Mucosa of rectum (tissue), 2 donors: ENCODE data around the gene TBC1D17.

Source experiments
- H3K27ac ChIP-seq, 2 donors: one replicate each; pipeline ENCODE4 v1.7.0; 2013; ENCODE audit warnings: inconsistent platforms in 2 of 2, low read depth in 2 of 2, low read length in 2 of 2
- H3K27me3 ChIP-seq, 2 donors: one replicate each; pipeline ENCODE4 v1.7.0; 2013; ENCODE audit warnings: low read length in 2 of 2; ENCODE audit not compliant: control insufficient read depth in 2 of 2, insufficient read depth in 2 of 2
- H3K36me3 ChIP-seq, 2 donors: one replicate each; pipeline ENCODE4 v1.7.0; 2013; ENCODE audit warnings: low read length in 2 of 2; ENCODE audit not compliant: control insufficient read depth in 2 of 2, insufficient read depth in 2 of 2
- H3K4me1 ChIP-seq, 2 donors: one replicate each; pipeline ENCODE4 v1.7.0; 2013; ENCODE audit warnings: low read length in 2 of 2, mild to moderate bottlenecking in 1 of 2; ENCODE audit not compliant: control insufficient read depth in 2 of 2, insufficient read depth in 2 of 2
- H3K4me3 ChIP-seq, 2 donors: one replicate each; pipeline ENCODE4 v1.7.0; 2013; ENCODE audit warnings: low read length in 2 of 2
- H3K9ac ChIP-seq, 2 donors: one replicate each; pipeline ENCODE4 v1.7.0; 2013; ENCODE audit warnings: low read length in 2 of 2, low read depth in 1 of 2, mild to moderate bottlenecking in 1 of 2
- H3K9me3 ChIP-seq, 2 donors: one replicate each; pipeline ENCODE4 v1.7.0; 2013; ENCODE audit warnings: low read length in 2 of 2; ENCODE audit not compliant: control insufficient read depth in 2 of 2
- donor health status: healthy.
- donor health status: Normal muscosa, but diverticular disease.

Gene TBC1D17

DNA sequence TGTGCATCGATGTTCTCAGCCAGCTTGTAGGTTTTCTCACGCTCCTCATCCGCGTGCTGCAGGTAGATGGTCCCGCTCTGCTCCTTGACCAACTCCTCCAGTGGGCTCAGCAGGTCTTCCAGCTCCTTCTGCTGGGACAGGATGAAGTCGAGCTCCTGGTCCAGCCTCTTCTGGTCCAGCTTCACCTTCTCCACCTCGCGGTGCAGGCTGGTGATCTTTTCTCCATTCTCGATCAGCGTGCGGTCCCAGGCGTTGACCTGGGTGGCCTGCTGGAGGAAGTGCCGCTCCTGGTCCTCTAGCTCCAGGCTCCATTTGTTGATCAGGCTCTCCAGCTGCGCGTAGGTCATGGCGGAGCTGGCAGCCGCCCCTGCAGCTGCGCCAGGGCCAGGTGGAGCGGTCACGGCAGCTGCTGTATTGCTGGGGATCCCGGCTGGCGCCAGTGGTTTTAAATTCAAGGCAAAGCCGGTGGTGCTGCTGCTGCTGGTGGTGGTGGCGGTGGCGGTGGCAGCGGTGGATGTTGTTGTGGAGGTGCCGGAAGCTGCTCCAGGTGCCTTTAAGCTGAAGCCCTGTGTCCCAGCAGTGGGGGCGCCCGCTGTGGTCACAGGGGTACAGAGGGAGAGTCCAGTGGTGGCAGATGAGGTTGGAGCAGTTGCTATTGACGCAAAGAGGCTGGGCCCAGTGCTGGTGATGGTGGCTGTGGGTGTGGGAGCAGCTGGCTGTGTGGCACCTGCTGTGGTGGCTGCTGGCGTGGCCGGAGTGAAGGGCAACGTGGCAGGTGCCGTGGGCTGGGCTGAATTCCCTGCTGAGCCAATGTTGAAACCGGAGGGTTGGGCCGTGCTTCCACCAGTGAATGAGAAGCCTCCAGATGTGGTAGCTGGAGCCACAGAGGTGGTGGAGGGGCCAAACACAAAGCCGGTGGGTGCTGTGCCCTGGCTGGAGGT is 31.2 kb downstream of the TBC1D17 start:
- Histone ChIP-seq H3K27me3 (no peaks in the 10 kb centered on the region), H3K36me3 (peaks cover 30 to 39% of the 10 kb centered on the region in 2 donors), H3K27ac (no peak overlapping the region), H3K4me1 (peaks cover 0 to 2% of the 10 kb centered on the region in 2 donors), H3K9me3 (no peaks in the 10 kb centered on the region), H3K4me3 (no peak overlapping the region), H3K9ac (no peak overlapping the region)

DNA sequence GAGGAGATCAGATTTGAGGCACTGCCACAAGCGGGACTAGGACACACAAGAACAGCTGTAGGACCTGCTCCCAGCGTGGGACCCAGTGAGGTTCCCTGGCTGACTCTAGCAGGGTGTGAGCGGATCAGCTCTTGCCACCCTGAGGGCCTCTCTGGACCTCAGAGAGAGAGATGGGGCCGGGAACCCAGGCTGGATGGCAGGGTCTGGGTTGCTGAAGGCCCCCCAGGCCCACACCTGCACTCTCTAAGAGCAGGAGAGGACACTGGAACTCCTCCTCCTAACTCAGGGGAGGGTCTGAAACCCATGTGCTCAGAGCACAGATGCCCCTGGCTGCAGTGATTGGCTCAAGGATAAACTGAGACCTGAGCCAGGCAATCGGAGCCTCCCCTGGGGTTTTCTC is 32.7 kb downstream of the TBC1D17 start:
- H3K9me3 ChIP-seq: no peaks in the 10 kb centered on the region
- H3K27ac ChIP-seq: no peak overlapping the region
- no peak overlapping the region for H3K4me3 ChIP-seq
- peaks cover 0 to 2% of the 10 kb centered on the region in 2 donors for H3K4me1 ChIP-seq
- no peaks in the 10 kb centered on the region for H3K27me3 ChIP-seq
- H3K36me3 ChIP-seq: peaks cover 31 to 42% of the 10 kb centered on the region in 2 donors
- H3K9ac ChIP-seq: no peak overlapping the region

DNA sequence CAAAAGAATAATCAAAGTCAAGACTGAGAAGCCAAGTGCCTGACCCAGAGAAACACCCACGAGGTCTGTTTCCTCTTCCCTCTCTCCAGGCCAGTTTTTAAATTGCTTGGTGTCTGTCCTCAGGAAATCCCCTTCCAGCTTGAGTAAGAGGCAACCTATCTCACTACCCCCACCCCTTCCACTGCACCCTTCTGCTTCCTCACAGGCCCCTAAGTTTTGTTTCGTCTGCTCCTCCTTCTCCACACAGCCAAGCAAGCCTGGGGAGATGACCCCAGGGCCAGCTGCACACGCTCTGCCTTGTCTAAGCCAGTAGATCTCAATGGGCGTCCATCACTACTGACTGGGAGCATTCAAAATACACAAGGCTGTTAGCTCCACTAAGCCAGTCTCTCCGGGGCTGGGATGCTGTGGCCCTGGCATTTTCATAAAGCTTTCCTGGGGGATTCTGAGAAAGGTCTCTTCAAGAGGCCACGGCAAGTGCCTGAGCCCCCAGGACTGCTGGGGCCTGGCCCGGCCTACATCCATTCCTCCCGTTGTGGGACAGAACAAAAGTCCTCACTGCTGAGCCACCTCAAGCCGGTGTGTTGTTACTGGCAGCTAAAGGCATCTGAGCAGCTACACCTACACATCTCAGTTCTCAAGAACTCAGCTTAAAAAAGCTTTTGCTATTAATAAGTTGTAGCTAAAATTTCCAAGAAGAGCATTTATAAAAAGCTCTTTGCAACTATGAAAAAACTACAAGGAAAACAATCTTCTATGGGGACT is 34.1 kb downstream of the TBC1D17 start:
- peak overlapping the region in 1 of 2 donors; percentile 23 for H3K27ac ChIP-seq
- no peak overlapping the region for H3K4me3 ChIP-seq
- peaks cover 0 to 2% of the 10 kb centered on the region in 2 donors for H3K4me1 ChIP-seq
- no peaks in the 10 kb centered on the region for H3K27me3 ChIP-seq
- H3K9me3 ChIP-seq: no peaks in the 10 kb centered on the region
- peaks cover 40 to 51% of the 10 kb centered on the region in 2 donors for H3K36me3 ChIP-seq
- no peak overlapping the region for H3K9ac ChIP-seq

DNA sequence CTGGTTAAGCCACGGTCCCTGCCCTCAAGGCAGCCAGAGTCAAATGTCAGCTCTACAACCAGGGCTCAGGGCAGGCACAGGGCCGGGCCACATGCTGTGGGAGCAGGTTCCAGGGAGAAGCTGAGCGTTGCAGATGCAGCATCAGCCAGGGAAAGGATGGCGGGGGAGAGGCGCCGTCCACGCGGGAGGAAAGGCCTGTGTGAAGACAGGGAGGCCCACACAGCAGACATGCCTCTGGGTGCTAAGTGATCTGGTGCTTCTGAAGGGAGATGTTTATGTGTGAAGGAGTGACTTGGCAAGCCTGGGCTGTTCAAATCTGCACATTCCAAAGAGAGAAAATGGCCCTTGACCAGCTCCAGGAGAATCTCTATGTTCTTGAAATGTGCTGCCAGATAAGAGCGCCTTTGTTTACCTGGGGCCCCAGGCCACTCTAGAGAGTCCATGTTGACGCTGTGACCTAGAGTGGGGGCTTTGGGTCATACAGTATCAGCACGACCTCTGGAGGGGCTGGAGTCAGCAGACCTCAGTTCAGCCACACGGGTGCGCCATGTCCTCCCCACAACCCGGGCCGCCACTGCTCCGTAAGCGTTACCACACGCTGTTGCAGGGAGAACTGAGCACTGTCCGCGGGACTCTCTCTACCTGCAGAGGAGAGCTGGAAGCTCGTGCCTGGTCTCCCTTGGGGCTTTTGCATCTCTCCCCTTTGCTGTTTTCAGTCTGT is 35.6 kb downstream of the TBC1D17 start:
- no peak overlapping the region for H3K9ac ChIP-seq
- H3K27me3 ChIP-seq: no peaks in the 10 kb centered on the region
- H3K4me3 ChIP-seq: no peak overlapping the region
- no peaks in the 10 kb centered on the region for H3K9me3 ChIP-seq
- H3K4me1 ChIP-seq: peaks cover 0 to 2% of the 10 kb centered on the region in 2 donors
- H3K27ac ChIP-seq: no peak overlapping the region
- H3K36me3 ChIP-seq: peaks cover 39 to 45% of the 10 kb centered on the region in 2 donors

DNA sequence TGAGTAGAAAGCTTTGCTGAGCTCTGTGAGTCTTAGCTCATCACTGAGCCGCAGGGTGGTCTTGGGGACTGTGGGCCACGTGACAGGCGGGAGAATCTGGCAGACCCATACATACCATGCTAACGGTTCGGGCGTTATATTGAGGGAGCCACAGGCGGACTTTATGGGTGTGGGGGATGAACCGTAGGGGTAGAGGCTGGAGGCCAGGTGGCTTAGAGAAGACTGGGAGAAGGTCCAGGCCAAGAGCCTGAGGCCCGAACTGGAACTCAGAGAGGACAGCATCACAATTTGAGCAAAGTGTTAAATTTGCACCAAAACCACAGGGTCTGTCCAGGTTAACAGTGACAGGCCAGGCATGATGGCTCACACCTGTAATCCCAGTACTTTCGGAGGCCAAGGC is 36.2 kb downstream of the TBC1D17 start:
- Histone ChIP-seq H3K9me3 (no peaks in the 10 kb centered on the region), H3K4me3 (no peak overlapping the region), H3K4me1 (peaks cover 0 to 2% of the 10 kb centered on the region in 2 donors), H3K27ac (no peak overlapping the region), H3K9ac (no peak overlapping the region), H3K27me3 (no peaks in the 10 kb centered on the region), H3K36me3 (peaks cover 36 to 43% of the 10 kb centered on the region in 2 donors)

DNA sequence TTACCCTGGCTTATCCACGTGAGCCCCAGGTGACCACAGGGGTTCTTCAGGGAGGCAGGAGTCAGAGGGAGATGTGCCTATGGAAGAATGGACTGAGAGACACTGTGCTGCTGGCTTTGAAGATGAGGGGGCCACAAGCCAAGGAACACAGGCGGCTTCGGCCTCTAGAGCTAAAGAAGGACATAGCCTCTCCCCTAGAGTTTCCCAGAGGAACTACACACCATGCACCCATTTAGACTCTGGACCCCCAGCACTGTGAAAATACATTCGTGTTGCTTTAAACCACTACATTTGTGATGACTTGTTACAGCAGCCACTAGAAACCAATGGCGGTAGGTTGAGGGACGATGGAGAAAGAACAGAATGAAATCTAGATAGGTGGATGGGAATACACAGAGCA is 37.8 kb downstream of the TBC1D17 start:
- Histone ChIP-seq H3K9me3 (no peaks in the 10 kb centered on the region), H3K9ac (no peak overlapping the region), H3K4me1 (peaks cover 0 to 2% of the 10 kb centered on the region in 2 donors), H3K4me3 (no peak overlapping the region), H3K36me3 (peaks cover 31 to 32% of the 10 kb centered on the region in 2 donors), H3K27me3 (no peaks in the 10 kb centered on the region), H3K27ac (no peak overlapping the region)

DNA sequence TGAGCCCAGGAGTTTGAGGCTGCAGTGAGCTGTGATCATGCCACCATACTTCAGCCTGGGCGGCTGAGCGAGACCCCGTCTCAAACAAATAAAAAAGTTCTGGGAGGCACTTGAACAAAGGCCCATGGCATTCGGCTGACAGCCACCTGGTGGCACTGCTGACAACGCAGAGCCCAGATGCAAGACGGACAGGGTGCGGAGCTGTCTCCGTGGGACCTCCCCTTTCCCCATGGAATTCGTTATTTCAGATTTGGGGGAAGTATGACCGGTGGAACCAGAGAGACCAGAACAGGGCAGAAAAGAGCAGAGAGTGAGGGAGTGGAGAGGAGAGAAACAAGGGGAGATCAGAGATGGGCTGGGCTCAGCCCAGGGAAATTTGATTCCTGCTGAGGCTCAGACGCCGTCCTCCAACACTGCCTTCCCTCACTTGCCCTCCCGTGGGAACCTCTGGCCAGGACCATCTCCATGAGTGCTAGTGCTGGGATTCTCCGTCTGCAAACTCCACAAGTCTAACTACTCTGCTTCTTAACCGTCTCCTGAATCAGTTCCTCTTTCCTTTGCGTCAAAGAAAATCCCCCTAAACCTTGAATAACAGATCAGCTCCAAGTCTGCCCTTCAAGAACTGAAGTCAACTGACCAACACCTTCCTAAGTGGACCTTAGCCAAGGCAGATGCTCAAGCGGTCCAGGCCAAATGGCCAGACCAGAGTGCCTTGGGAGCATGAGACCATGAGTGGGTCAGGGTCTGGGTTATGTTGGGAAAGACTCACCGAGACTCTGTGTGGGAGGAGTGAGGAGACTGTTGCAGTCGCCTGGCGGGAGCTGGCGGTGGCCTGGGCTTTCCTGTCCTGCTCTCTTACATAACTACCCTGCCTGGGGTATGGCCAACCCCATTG is 39.6 kb downstream of the TBC1D17 start:
- no peaks in the 10 kb centered on the region for H3K9me3 ChIP-seq
- no peaks in the 10 kb centered on the region for H3K4me1 ChIP-seq
- peaks cover 33 to 39% of the 10 kb centered on the region in 2 donors for H3K36me3 ChIP-seq
- H3K9ac ChIP-seq: no peak overlapping the region
- H3K27me3 ChIP-seq: no peaks in the 10 kb centered on the region
- no peak overlapping the region for H3K4me3 ChIP-seq
- no peak overlapping the region for H3K27ac ChIP-seq

DNA sequence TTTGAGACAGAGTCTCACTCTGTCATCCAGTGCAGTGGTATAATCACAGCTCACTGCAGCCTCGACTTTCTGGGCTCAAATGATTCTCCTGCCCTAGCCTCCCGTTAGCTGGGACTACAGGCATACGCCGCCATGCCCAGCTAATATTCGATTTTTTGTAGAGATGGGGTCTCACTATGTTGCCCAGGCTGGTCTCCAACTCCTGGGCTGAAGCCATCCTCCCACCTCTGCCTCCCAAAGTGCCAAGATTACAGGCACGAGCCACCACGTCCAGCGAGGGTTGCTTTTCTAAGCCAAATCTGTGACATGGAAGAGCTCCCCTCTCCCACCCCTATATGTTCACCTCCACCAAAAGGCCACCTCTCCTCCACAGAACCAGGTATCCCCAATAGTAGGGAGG is 40.6 kb downstream of the TBC1D17 start:
- Histone ChIP-seq H3K4me1 (no peaks in the 10 kb centered on the region), H3K4me3 (no peak overlapping the region), H3K36me3 (peaks cover 35 to 41% of the 10 kb centered on the region in 2 donors), H3K27ac (no peak overlapping the region), H3K9ac (no peak overlapping the region), H3K27me3 (no peaks in the 10 kb centered on the region), H3K9me3 (no peaks in the 10 kb centered on the region)

DNA sequence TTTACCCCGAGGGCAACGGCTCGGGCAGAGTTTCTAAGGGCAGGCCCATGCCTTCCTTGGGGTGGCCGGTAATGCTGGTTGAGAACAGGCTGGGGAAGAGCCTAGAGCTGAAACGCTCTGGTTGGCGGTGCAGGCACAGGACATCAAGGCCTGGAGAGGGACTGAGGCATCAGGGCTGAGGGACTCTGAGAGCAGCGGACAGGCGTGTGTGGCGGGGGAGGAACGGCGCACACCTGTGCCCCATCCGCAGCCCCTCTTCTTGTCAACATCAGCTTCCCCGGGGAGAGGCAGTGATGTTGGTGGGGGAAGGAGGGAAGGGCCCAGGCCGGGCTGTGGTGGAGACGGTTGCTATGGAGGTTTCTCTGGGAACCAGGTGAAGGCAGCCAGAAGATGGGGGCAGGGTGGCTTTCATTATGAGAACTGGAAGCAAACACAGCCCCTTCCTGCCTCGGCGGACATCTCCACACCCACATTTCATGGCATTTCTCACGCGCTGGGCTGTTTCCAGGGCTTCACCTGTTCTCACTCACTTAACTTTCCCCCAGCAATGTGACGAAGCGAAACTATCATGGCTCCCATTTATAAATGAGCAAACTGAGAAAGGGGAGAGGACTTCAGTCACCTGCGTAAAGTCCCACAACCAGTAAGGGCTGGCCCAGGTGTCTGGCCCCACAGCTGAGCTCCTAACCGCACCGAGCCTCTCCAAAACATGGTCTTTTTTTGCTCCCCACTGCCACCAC is 43.3 kb downstream of the TBC1D17 start:
- H3K27me3 ChIP-seq: no peaks in the 10 kb centered on the region
- H3K4me1 ChIP-seq: peaks cover 0 to 3% of the 10 kb centered on the region in 2 donors
- H3K4me3 ChIP-seq: no peak overlapping the region
- no peak overlapping the region for H3K9ac ChIP-seq
- H3K27ac ChIP-seq: no peak overlapping the region
- peaks cover 28 to 47% of the 10 kb centered on the region in 2 donors for H3K36me3 ChIP-seq
- H3K9me3 ChIP-seq: no peaks in the 10 kb centered on the region
